Activated CD8-positive, alpha-beta T cell treated with anti-CD3 and anti-CD28 coated beads for 36 hours (primary cell): ENCODE measurements around the gene ARMH4. TPM values are rescaled to one million over a fixed set of nuclear protein-coding genes. Genes with fewer than 3 reads are reported as not detected.

ENCODE experiments used
- ATAC-seq: fragments of 200-7000 bp; cut with Tn5 transposase; one replicate; pipeline ENCODE4 v1.10.0; 2021; ENCODE audit warnings: mild to moderate bottlenecking, moderate library complexity
- CTCF ChIA-PET: fragments of 350-600 bp; sonication (Branson Sonifier 250); formaldehyde crosslinking; loops from one replicate; lab custom pipeline; 2021; ENCODE audit warnings: antibody characterized with exemption; lab: Charles Lee
- POLR2A ChIA-PET: fragments of 350-600 bp; sonication (Branson Sonifier 250); formaldehyde crosslinking; loops from one replicate; lab custom pipeline; 2021; ENCODE audit warnings: antibody characterized with exemption; lab: Charles Lee
- DNase-seq: peaks from one replicate; pipeline ENCODE4 v3.0.0-alpha.2; 2020
- H3K27ac Mint-ChIP-seq: one replicate; pipeline ENCODE4 v1.8.0; 2021; ENCODE audit warnings: mild to moderate bottlenecking, mixed read lengths
- H3K27me3 Mint-ChIP-seq: one replicate; pipeline ENCODE4 v1.8.0; 2021; ENCODE audit warnings: mixed read lengths
- H3K36me3 Mint-ChIP-seq: one replicate; pipeline ENCODE4 v1.8.0; 2021; ENCODE audit warnings: low read depth, mixed read lengths
- H3K4me1 Mint-ChIP-seq: one replicate; pipeline ENCODE4 v1.8.0; 2021; ENCODE audit warnings: low read depth, mixed read lengths
- H3K4me3 Mint-ChIP-seq: one replicate; pipeline ENCODE4 v1.8.0; 2021; ENCODE audit warnings: mild to moderate bottlenecking, moderate library complexity, mixed read lengths
- H3K9me3 Mint-ChIP-seq: one replicate; pipeline ENCODE4 v1.8.0; 2021; ENCODE audit warnings: mixed read lengths
- intact Hi-C: fragments of 100-400 bp; cut with micrococcal nuclease; formaldehyde crosslinking; loops from one replicate; pipeline ENCODE4 v1.10.0; 2022
- total RNA-seq, 2 experiments: library from RNA; stranded (reverse); gene quantifications; one replicate each; pipeline ENCODE4 v1.2.3, GENCODE V29; 2021
- TF ChIP-seq, protein P1 (sequence below): fragments of 200-600 bp; IDR thresholded peaks from one replicate; pipeline ENCODE4 v1.8.0; 2022; ENCODE audit warnings: antibody characterized with exemption, mild to moderate bottlenecking

Gene ARMH4
- total RNA-seq, 2 experiments from 2014 or later, result not detected

DNA sequence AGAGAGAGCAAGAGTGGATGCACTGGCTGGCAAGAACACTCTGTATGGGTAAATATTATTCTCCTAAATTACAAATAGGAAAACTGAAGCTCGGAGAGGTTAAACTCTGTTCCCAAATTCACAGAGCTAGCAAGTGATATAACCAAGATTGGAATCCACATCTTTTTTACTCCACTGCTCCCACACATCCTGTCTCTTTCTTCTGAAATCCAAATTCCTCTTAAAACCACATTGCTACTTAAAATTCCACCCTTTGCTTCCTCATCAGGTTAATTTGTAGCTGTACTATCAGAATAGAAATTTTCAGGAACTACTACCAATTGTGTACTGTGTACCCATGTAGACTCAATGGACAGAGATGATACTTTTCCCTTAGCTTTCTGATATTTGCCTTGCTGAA is 74.4 kb downstream of the ARMH4 start:
- CTCF ChIA-PET, result no interaction called here
- peaks cover 15% of the 10 kb centered on the region for H3K27me3 Mint-ChIP-seq
- TF ChIP-seq, protein P1, sequence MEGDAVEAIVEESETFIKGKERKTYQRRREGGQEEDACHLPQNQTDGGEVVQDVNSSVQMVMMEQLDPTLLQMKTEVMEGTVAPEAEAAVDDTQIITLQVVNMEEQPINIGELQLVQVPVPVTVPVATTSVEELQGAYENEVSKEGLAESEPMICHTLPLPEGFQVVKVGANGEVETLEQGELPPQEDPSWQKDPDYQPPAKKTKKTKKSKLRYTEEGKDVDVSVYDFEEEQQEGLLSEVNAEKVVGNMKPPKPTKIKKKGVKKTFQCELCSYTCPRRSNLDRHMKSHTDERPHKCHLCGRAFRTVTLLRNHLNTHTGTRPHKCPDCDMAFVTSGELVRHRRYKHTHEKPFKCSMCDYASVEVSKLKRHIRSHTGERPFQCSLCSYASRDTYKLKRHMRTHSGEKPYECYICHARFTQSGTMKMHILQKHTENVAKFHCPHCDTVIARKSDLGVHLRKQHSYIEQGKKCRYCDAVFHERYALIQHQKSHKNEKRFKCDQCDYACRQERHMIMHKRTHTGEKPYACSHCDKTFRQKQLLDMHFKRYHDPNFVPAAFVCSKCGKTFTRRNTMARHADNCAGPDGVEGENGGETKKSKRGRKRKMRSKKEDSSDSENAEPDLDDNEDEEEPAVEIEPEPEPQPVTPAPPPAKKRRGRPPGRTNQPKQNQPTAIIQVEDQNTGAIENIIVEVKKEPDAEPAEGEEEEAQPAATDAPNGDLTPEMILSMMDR, result no peak
- POLR2A ChIA-PET, result no interaction called here
- intact Hi-C loops, result loop anchor here (10.0 kb wide), 2 partner anchors 373 to 543 kb away; no protein-coding TSS in a partner anchor
- no peaks in the 10 kb centered on the region for H3K9me3 Mint-ChIP-seq
- ATAC-seq, result no peak
- no peak for DNase-seq
- no peak overlapping the region for H3K4me3 Mint-ChIP-seq
- H3K27ac Mint-ChIP-seq, result no peak overlapping the region
- H3K4me1 Mint-ChIP-seq, result peaks cover 2% of the 10 kb centered on the region
- H3K36me3 Mint-ChIP-seq, result no peaks in the 10 kb centered on the region

DNA sequence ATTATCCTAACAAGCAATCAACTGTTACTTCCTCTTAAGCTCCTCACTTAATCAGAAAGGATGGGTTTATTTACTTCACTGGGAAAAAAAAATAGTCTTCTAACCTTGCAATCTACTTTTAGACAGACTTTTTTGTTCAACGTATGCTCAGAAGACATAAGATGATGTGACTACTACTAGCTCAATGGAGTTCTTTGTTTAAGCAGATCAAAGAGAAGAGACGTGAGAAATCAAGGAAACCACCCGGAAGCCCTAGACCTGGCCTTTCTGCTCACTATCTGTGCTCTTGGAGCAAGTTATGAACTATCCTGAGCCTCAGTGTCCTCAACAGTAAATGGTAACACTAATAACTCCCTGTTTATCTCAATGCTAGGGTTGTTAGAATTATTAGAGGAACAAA is 78.5 kb downstream of the ARMH4 start:
- TF ChIP-seq, protein P1, result no peak
- H3K4me1 Mint-ChIP-seq, result no peaks in the 10 kb centered on the region
- H3K36me3 Mint-ChIP-seq, result no peaks in the 10 kb centered on the region
- POLR2A ChIA-PET, result interaction anchor here (0.7 to 1.3 kb wide), 2 partner anchors 258 to 503 kb away, joined by 3 to 4 read pairs; no protein-coding TSS in a partner anchor
- no peak for ATAC-seq
- DNase-seq, result no peak
- CTCF ChIA-PET, result interaction anchor here (0.7 to 1.6 kb wide), 5 partner anchors 11 to 588 kb away, joined by 3 to 4 read pairs (median 3); no protein-coding TSS in a partner anchor
- H3K27me3 Mint-ChIP-seq, result peaks cover 12% of the 10 kb centered on the region
- H3K9me3 Mint-ChIP-seq, result no peaks in the 10 kb centered on the region
- intact Hi-C loops, result loop anchor here (10.0 kb wide), 2 partner anchors 369 to 539 kb away; no protein-coding TSS in a partner anchor
- no peak overlapping the region for H3K27ac Mint-ChIP-seq
- no peak overlapping the region for H3K4me3 Mint-ChIP-seq

DNA sequence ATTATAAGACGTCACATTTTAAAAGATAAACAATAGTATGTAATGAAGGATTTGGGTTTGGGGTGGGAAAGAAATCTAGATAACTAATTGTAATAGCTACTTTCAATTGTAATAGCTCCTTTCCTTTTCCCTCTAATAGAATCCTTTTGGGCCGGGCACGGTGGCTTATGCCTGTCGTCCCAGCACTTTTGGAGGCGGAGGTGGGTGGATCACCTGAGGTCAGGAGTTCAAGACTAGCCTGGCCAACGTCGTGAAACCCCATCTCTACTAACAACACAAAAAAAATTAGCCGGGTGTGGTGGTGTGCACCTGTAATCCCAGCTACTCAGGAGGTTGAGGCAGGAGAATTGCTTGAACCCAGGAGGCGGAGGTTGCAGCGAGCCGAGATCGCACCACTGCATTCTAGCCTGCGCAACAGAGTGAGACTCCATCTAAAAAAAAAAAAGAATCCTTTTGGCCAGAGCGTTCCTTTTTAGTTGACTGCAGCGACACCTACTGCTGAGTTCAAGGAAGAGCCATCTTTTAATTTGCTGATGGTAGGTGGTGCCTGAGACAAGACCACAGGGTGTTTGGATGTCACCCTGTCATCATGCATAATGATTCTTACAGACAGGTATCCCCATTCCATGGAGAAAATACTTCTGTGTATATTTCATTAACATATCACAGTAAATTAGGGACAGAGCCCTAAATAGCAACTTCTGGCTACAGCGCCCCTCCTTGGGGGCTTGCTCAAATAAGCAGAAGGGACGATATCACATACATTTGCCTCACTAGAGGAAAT is 79.5 kb downstream of the ARMH4 start:
- Mint-ChIP-seq H3K27me3 (peaks cover 12% of the 10 kb centered on the region), H3K4me1 (no peaks in the 10 kb centered on the region)

GRCh38 chr14:58071341-58071740 is 80.7 kb downstream of the ARMH4 start:
- Mint-ChIP-seq H3K9me3 (no peaks in the 10 kb centered on the region), H3K27ac (no peak overlapping the region), H3K36me3 (no peaks in the 10 kb centered on the region), H3K4me3 (no peak overlapping the region), H3K27me3 (peaks cover 14% of the 10 kb centered on the region), H3K4me1 (no peaks in the 10 kb centered on the region)
- intact Hi-C loops, result loop anchor here (10.0 kb wide), 2 partner anchors 367 to 537 kb away; no protein-coding TSS in a partner anchor
- CTCF ChIA-PET, result interaction anchor here (0.7 to 2.2 kb wide), 3 partner anchors 9 to 868 kb away, joined by 3 to 12 read pairs (median 3); no protein-coding TSS in a partner anchor
- TF ChIP-seq, protein P1, result no peak
- ATAC-seq (no peak), DNase-seq (no peak)
- POLR2A ChIA-PET, result no interaction called here

More for the DNA sequence above, 79.5 kb downstream of the ARMH4 start:
- intact Hi-C loops, result loop anchor here (10.0 kb wide), 2 partner anchors 368 to 538 kb away; no protein-coding TSS in a partner anchor
- TF ChIP-seq, protein P1, result peak; percentile 68
- no peak overlapping the region for H3K4me3 Mint-ChIP-seq
- DNase-seq (peak; percentile 58), ATAC-seq (peak; percentile 66)
- no peaks in the 10 kb centered on the region for H3K9me3 Mint-ChIP-seq
- H3K36me3 Mint-ChIP-seq, result no peaks in the 10 kb centered on the region
- no peak overlapping the region for H3K27ac Mint-ChIP-seq
- ChIA-PET CTCF (interaction anchor here (0.6 to 2.2 kb wide), 11 partner anchors 9 to 869 kb away, joined by 3 to 12 read pairs (median 3); no protein-coding TSS in a partner anchor), POLR2A (interaction anchor here (0.7 kb wide), 1 partner anchor 502 kb away, joined by 3 read pairs; no protein-coding TSS in a partner anchor)

GRCh38 chr14:58068306-58068705 is 83.7 kb downstream of the ARMH4 start:
- TF ChIP-seq, protein P1, result no peak
- Mint-ChIP-seq H3K36me3 (no peaks in the 10 kb centered on the region), H3K9me3 (no peaks in the 10 kb centered on the region), H3K4me1 (no peaks in the 10 kb centered on the region), H3K27me3 (peaks cover 3% of the 10 kb centered on the region), H3K27ac (no peak overlapping the region), H3K4me3 (no peak overlapping the region)
- DNase-seq (no peak), ATAC-seq (no peak)
- intact Hi-C loops, result no loop called here
- ChIA-PET POLR2A (no interaction called here), CTCF (no interaction called here)
